GM19328 (cell line): ENCODE measurements around the gene PDGFC.

Experiments
- ATAC-seq: cut with Tn5 transposase; IDR thresholded peaks from one replicate; pipeline ENCODE4 v1.9.1; 2021; ENCODE audit warnings: mild to moderate bottlenecking, moderate library complexity; ENCODE audit not compliant: unreplicated experiment

The PDGFC gene

GRCh38 chr4:156790866-156791265 lies 180.7 kb downstream of the PDGFC start:
- no peak for ATAC-seq

- ATAC-seq: no peak
Observed at GRCh38 chr4:156788782-156789181, 182.8 kb downstream of the PDGFC start.

- no peak for ATAC-seq
Observed at GRCh38 chr4:156786713-156787112, 184.9 kb downstream of the PDGFC start.

- ATAC-seq: no peak
Observed at GRCh38 chr4:156784970-156785369, 186.6 kb downstream of the PDGFC start.

- no peak for ATAC-seq
Observed at GRCh38 chr4:156783966-156784365, 187.6 kb downstream of the PDGFC start.

- no peak for ATAC-seq
Observed at GRCh38 chr4:156782491-156782890, 189.1 kb downstream of the PDGFC start.

GRCh38 chr4:156781852-156782251 lies 189.7 kb downstream of the PDGFC start:
- ATAC-seq: no peak

GRCh38 chr4:156779774-156780173 lies 191.8 kb downstream of the PDGFC start:
- ATAC-seq: no peak

- ATAC-seq: no peak
Observed at GRCh38 chr4:156779042-156779441, 192.6 kb downstream of the PDGFC start.

GRCh38 chr4:156778606-156779005 lies 193.0 kb downstream of the PDGFC start:
- no peak for ATAC-seq

GRCh38 chr4:156778093-156778492 lies 193.5 kb downstream of the PDGFC start:
- ATAC-seq: no peak

GRCh38 chr4:156775813-156776212 lies 195.8 kb downstream of the PDGFC start:
- no peak for ATAC-seq

GRCh38 chr4:156774422-156774821 lies 197.2 kb downstream of the PDGFC start:
- no peak for ATAC-seq

GRCh38 chr4:156773648-156774357 lies 197.8 kb downstream of the PDGFC start:
- no peak for ATAC-seq

- no peak for ATAC-seq
Observed at GRCh38 chr4:156771171-156771837, 200.3 kb downstream of the PDGFC start.

- ATAC-seq: no peak
Observed at GRCh38 chr4:156770140-156770539, 201.5 kb downstream of the PDGFC start.

- ATAC-seq: no peak
Observed at GRCh38 chr4:156767911-156768415, 203.6 kb downstream of the PDGFC start.

- no peak for ATAC-seq
Observed at GRCh38 chr4:156766846-156767245, 204.8 kb downstream of the PDGFC start.

GRCh38 chr4:156765277-156765676 lies 206.3 kb downstream of the PDGFC start:
- no peak for ATAC-seq

- no peak for ATAC-seq
Observed at GRCh38 chr4:156764846-156765245, 206.8 kb downstream of the PDGFC start.

- ATAC-seq: no peak
Observed at GRCh38 chr4:156764145-156764544, 207.5 kb downstream of the PDGFC start.

GRCh38 chr4:156763511-156763910 lies 208.1 kb downstream of the PDGFC start:
- no peak for ATAC-seq
